K562 (cell line): Measurements from ENCODE around the gene TNIK. TPM values are rescaled to one million over a fixed set of nuclear protein-coding genes. Genes with fewer than 3 reads are reported as not detected.

Source experiments
- ATAC-seq: fragments of 200-7000 bp; cut with Tn5 transposase; 3 replicates; pipeline ENCODE4 v1.9.1; 2020; ENCODE audit warnings: moderate library complexity
- BruUV-seq: library from RNA; stranded (reverse); fragments of 400-500 nt; replicated peaks from 2 replicates; lab custom pipeline; 2021; lab: Mats Ljungman, UMichigan
- CTCF ChIA-PET: fragments of 300-600 bp; formaldehyde crosslinking; extraction: SDS; loops from one replicate; lab custom pipeline; 2021; ENCODE audit warnings: low intra/inter-chr PET ratio; lab: Yijun Ruan, JAX
- POLR2A ChIA-PET: fragments of 300-600, 350-650 bp; sonication (Branson Sonifier 250); formaldehyde crosslinking; extraction: SDS; loops from one replicate; lab custom pipeline; 2021; ENCODE audit warnings: antibody characterized with exemption, inconsistent platforms; lab: Yijun Ruan, JAX
- DNase-seq, 4 experiments: peaks; one replicate each; pipeline versions ENCODE4 v3.0.0 to v3.0.0-alpha.2; 2011 to 2018; ENCODE audit warnings: low spot score in 3 of 4, mixed read lengths in 3 of 4; ENCODE audit errors: extremely low read depth in 1 of 4
- FAIRE-seq: peaks from 2 replicates; lab custom pipeline; 2011; peaks lifted over from hg19 to GRCh38; lab: Jason Lieb, UNC
- H2AFZ ChIP-seq: 2 replicates; pipeline ENCODE4 v1.6.0; 2011; ENCODE audit warnings: low read depth, low read length, control low read depth, inconsistent platforms
- H3K27ac ChIP-seq: fragments of 200-600 bp; 3 replicates; pipeline ENCODE4 v1.8.0; 2011; ENCODE audit warnings: low read depth, mild to moderate bottlenecking, control low read depth, inconsistent platforms, low read length, moderate library complexity, mixed read lengths; ENCODE audit errors: extremely low read depth
- H3K27me3 ChIP-seq, 2 experiments: fragments of 300-600 bp in 1 of 2; 2 replicates in 1 of 2; 3 replicates in 1 of 2; pipeline versions ENCODE4 v1.6.0 to v1.8.0; 2011; ENCODE audit warnings: inconsistent platforms in 2 of 2, low read length in 2 of 2, mild to moderate bottlenecking in 1 of 2, mixed read lengths in 1 of 2, moderate library complexity in 1 of 2; ENCODE audit not compliant: control insufficient read depth in 2 of 2, insufficient read depth in 2 of 2
- H3K36me3 ChIP-seq: fragments of 300-600 bp; 3 replicates; pipeline ENCODE4 v1.8.0; 2011; ENCODE audit warnings: mild to moderate bottlenecking, low read length, inconsistent platforms; ENCODE audit not compliant: control insufficient read depth, insufficient read depth
- H3K4me1 ChIP-seq, 2 experiments: fragments of 200-600 bp in 1 of 2; replicated peaks in 1 of 2; 2 replicates in 1 of 2; 3 replicates in 1 of 2; pipeline versions ENCODE4 v1.5.1 to v1.8.0; 2011; ENCODE audit warnings: inconsistent platforms in 2 of 2, low read length in 2 of 2, mild to moderate bottlenecking in 1 of 2, mixed read lengths in 1 of 2, moderate library complexity in 1 of 2; ENCODE audit not compliant: control insufficient read depth in 2 of 2, insufficient read depth in 2 of 2
- H3K4me2 ChIP-seq: 2 replicates; pipeline ENCODE4 v1.6.1; 2011; ENCODE audit warnings: low read length, control low read depth, inconsistent platforms, mixed read lengths; ENCODE audit not compliant: insufficient read depth
- H3K4me3 ChIP-seq: fragments of 200-600 bp; sonication (generic), shearing (Covaris generic); 2 replicates; pipeline ENCODE4 v1.5.1; 2016; ENCODE audit warnings: control low read depth, inconsistent platforms
- H3K79me2 ChIP-seq: fragments of 200-600 bp; 3 replicates; pipeline ENCODE4 v1.8.0; 2011; ENCODE audit warnings: low read length, inconsistent platforms; ENCODE audit not compliant: control insufficient read depth, insufficient read depth
- H3K9ac ChIP-seq, 2 experiments: 2 replicates each; pipeline versions ENCODE4 v1.6.0 to v1.6.1; 2011; ENCODE audit warnings: low read depth in 2 of 2, low read length in 2 of 2, control low read depth in 1 of 2, inconsistent platforms in 1 of 2, mild to moderate bottlenecking in 1 of 2, mixed read lengths in 1 of 2; ENCODE audit not compliant: insufficient read depth in 1 of 2
- H3K9me1 ChIP-seq: one replicate; pipeline ENCODE4 v1.6.0; 2011; ENCODE audit warnings: inconsistent platforms, mild to moderate bottlenecking, low read length, moderate library complexity; ENCODE audit not compliant: control insufficient read depth, insufficient read depth
- H3K9me3 ChIP-seq: replicated peaks from 2 replicates; pipeline ENCODE4 v1.5.1; 2011; ENCODE audit warnings: low read depth, low read length, inconsistent platforms; ENCODE audit not compliant: control insufficient read depth, insufficient read depth
- H4K20me1 ChIP-seq: replicated peaks from 2 replicates; pipeline ENCODE4 v1.6.1; 2011; ENCODE audit warnings: low read length, inconsistent platforms, mixed read lengths; ENCODE audit not compliant: control insufficient read depth, insufficient read depth
- PHB ChIP-seq: fragments of 250-450 bp; sonication (Bioruptor Pico); IDR thresholded peaks from 2 replicates; pipeline ENCODE4 v1.5.0; 2021
- XRCC3 ChIP-seq: fragments of 450-650 bp; IDR thresholded peaks from 2 replicates; pipeline ENCODE4 v1.6.1; 2017; ENCODE audit warnings: mild to moderate bottlenecking, moderate library complexity
- ZNF644 ChIP-seq: fragments of 200-800 bp; sonication (Bioruptor generic); IDR thresholded peaks from 2 replicates; pipeline ENCODE4 v1.6.1; 2016; ENCODE audit warnings: low read depth, missing genetic modification characterization, missing compliant biosample characterization
- WGBS: fragments of 100-300 bp; shearing (Covaris generic); methylation state at CpG from one replicate; pipeline ENCODE4 v1.1.6; 2016; ENCODE audit warnings: low coverage, mixed read lengths; ENCODE audit not compliant: insufficient coverage; ENCODE audit errors: missing lambda C conversion rate; 5-methylcytosine and 5-hydroxymethylcytosine counted together
- in situ Hi-C: fragments of 300-500 bp; cut with MboI; formaldehyde crosslinking; loops from 4 replicates; pipeline ENCODE4 v1.15.0; 2018; ENCODE audit warnings: inconsistent platforms, mixed read lengths
- intact Hi-C: fragments of 100-400 bp; cut with micrococcal nuclease; formaldehyde crosslinking; loops from 2 replicates; pipeline ENCODE4 v1.14.2; 2022
- polyA plus RNA-seq, 8 experiments: library from polyadenylated mRNA; depleted of rRNA in 4 of 8; stranded (reverse) in 5 of 8; unstranded in 3 of 8; fragments of >200 nt; fragmentation: Nextera tagmentation in 2 of 8; fragmentation: Illumina TruSeq in 1 of 8; extraction: Ambion mirVana in 2 of 8; extraction: Trizol in 1 of 8; gene quantifications; 2 replicates each; pipeline versions ENCODE4 v1.2.1 to v1.2.3, GENCODE V29; 2011 to 2014; ENCODE audit warnings: inconsistent platforms in 1 of 8, missing spikeins in 1 of 8
- total RNA-seq, 7 experiments: library from RNA; depleted of rRNA in 6 of 7; stranded (reverse); fragments of >200 nt in 6 of 7; fragmentation: Illumina TruSeq in 2 of 7; extraction: Trizol in 2 of 7; gene quantifications; 2 replicates each; pipeline versions ENCODE4 v1.2.1 to v1.2.3, GENCODE V29; 2011 to 2021; ENCODE audit warnings: low replicate concordance in 1 of 7
- TF ChIP-seq, protein P1 (sequence below), 2 experiments: fragments of 250-450 bp in 1 of 2; fragments of 450-650 bp in 1 of 2; sonication (Bioruptor Pico) in 1 of 2; IDR thresholded peaks; 2 replicates each; pipeline versions ENCODE4 v1.6.1 to v1.8.0; 2016 to 2021; ENCODE audit warnings: mild to moderate bottlenecking in 2 of 2, moderate library complexity in 2 of 2, missing compliant biosample characterization in 1 of 2, missing genetic modification characterization in 1 of 2

Gene TNIK
- total and polyA plus RNA-seq, 9 of the 15 experiments (the other 6 are each of a cell fraction or from before 2014, with no cell fraction given), result 6.6 to 39.0 (median 24.7) TPM

- CTCF ChIA-PET, result no interaction called here
- DNase-seq, result no peak
- TF ChIP-seq, protein P1, sequence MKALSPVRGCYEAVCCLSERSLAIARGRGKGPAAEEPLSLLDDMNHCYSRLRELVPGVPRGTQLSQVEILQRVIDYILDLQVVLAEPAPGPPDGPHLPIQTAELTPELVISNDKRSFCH (CRISPR knock-in tag; IDR thresholded peaks at IDR 0.05), result no peak
- TF ChIP-seq, protein P1 (tag; IDR thresholded peaks at IDR 0.05), result no peak
- no peak for TF ChIP-seq PHB (CRISPR knock-in tag)
- no peak for TF ChIP-seq ZNF644 (tag)
- TF ChIP-seq, all 486 proteins: peak for 0
- H3K27me3 ChIP-seq, result no peaks in the 10 kb centered on the region; a peak in 1 of 5 replicates
- BruUV-seq, result no TSS peak
- no peak for FAIRE-seq
- H3K79me2 ChIP-seq, result no peaks in the 10 kb centered on the region
- H3K9me1 ChIP-seq, result no peaks in the 10 kb centered on the region
- no peak overlapping the region for H2AFZ ChIP-seq
- H3K9me3 ChIP-seq, result no peaks in the 10 kb centered on the region
- no peaks in the 10 kb centered on the region for H4K20me1 ChIP-seq
- H3K4me2 ChIP-seq, result no peak overlapping the region
- no peak overlapping the region for H3K27ac ChIP-seq
- H3K4me1 ChIP-seq, result 0 out of 5 replicates have a peak, but pooled peaks cover 0 to 2% of the 10 kb centered on the region in 2 experiments
- in situ Hi-C loops, result no loop called here
- no peak overlapping the region for H3K4me3 ChIP-seq
- H3K9ac ChIP-seq, result no peak overlapping the region
- no peak for ATAC-seq
- intact Hi-C loops, result no loop called here
- POLR2A ChIA-PET, result no interaction called here
- no peaks in the 10 kb centered on the region for H3K36me3 ChIP-seq
Measured at GRCh38 chr3:171054921-171055320, 405.3 kb downstream of the TNIK start.

DNA sequence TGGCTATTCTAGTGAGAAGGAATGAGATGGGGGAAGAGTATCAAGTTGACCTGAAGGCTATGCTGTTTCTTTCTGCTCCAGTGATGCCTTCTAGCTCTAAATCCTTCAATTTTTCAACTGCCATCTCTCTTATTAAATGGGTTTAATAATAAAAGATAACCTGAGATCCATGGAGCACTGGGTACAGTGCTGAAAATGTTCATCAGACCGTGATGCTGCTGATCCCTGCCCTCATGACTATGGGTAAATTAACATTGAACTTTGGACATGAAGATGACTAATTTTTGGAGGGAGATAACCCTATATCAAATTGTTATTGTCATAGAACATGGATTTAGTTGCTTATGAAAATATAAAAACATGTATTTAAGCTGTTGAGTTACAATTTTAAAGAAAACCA is 406.0 kb downstream of the TNIK start:
- no peaks in the 10 kb centered on the region for H4K20me1 ChIP-seq
- no peaks in the 10 kb centered on the region for H3K9me1 ChIP-seq
- no peaks in the 10 kb centered on the region; a peak in 1 of 5 replicates for H3K27me3 ChIP-seq
- intact Hi-C loops (no loop called here), in situ Hi-C loops (no loop called here)
- no peaks in the 10 kb centered on the region for H3K36me3 ChIP-seq
- 0 out of 5 replicates have a peak, but pooled peaks cover 0 to 2% of the 10 kb centered on the region in 2 experiments for H3K4me1 ChIP-seq
- ChIA-PET CTCF (no interaction called here), POLR2A (interaction anchor here (0.6 kb wide), 1 partner anchor 717 kb away, joined by 3 read pairs; no protein-coding TSS in a partner anchor)
- DNase-seq (no peak), FAIRE-seq (no peak), ATAC-seq (no peak)
- WGBS, result 0% methylated on average over 1 of the region's 1 CpG
- no peak overlapping the region for H3K4me3 ChIP-seq
- no peaks in the 10 kb centered on the region for H3K79me2 ChIP-seq
- TF ChIP-seq XRCC3, result no peak
- no peaks in the 10 kb centered on the region for H3K9me3 ChIP-seq
- H2AFZ ChIP-seq, result no peak overlapping the region
- H3K9ac ChIP-seq, result no peak overlapping the region
- H3K4me2 ChIP-seq, result no peak overlapping the region
- no TSS peak for BruUV-seq
- H3K27ac ChIP-seq, result no peak overlapping the region
